GM12878 (cell line): ENCODE data around the gene ADAP1. TPM values are rescaled to one million over a fixed set of nuclear protein-coding genes. Genes with fewer than 3 reads are reported as not detected.

Experiments used
- BHLHE40 ChIP-seq, 2 experiments: fragments of 450-650 bp in 1 of 2; IDR thresholded peaks; 2 replicates each; pipeline ENCODE4 v1.6.1; 2011 to 2017; ENCODE audit warnings: low read depth in 2 of 2, borderline replicate concordance in 1 of 2, improper control_type of control experiment in 1 of 2, low read length in 1 of 2, mild to moderate bottlenecking in 1 of 2
- EGR1 ChIP-seq, 2 experiments: IDR thresholded peaks; 1 replicate in 1 of 2; 2 replicates in 1 of 2; pipeline ENCODE4 v1.6.1; 2011 to 2012; ENCODE audit warnings: low read depth in 2 of 2, low read length in 2 of 2, borderline replicate concordance in 1 of 2, mild to moderate bottlenecking in 1 of 2, moderate library complexity in 1 of 2
- ESRRA ChIP-seq: IDR thresholded peaks from 2 replicates; pipeline ENCODE4 v1.6.1; 2012; ENCODE audit warnings: mild to moderate bottlenecking, low read length, improper control_type of control experiment
- GATAD2B ChIP-seq: fragments of 450-650 bp; conservative IDR thresholded peaks from 2 replicates; pipeline ENCODE4 v1.6.1; 2017; ENCODE audit warnings: low read depth, mild to moderate bottlenecking, moderate library complexity
- HDGF ChIP-seq: fragments of 450-650 bp; IDR thresholded peaks from 2 replicates; pipeline ENCODE4 v1.6.1; 2016; ENCODE audit warnings: antibody characterized with exemption
- NR2C2 ChIP-seq: IDR thresholded peaks from 2 replicates; pipeline ENCODE4 v1.6.1; 2011; ENCODE audit warnings: borderline replicate concordance, low read depth; ENCODE audit not compliant: control insufficient read depth, insufficient read length
- POLR2A ChIP-seq: IDR thresholded peaks from 2 replicates; pipeline ENCODE4 v1.6.1; 2011; ENCODE audit warnings: low read depth, mild to moderate bottlenecking, low read length
- PRDM15 ChIP-seq: fragments of 450-650 bp; formaldehyde crosslinking; IDR thresholded peaks from 2 replicates; pipeline ENCODE4 v1.4.0; 2020; ENCODE audit warnings: mild to moderate bottlenecking, moderate library complexity
- RELB ChIP-seq: fragments of 450-650 bp; IDR thresholded peaks from 2 replicates; pipeline ENCODE4 v1.6.1; 2017; ENCODE audit warnings: low read depth, mild to moderate bottlenecking, moderate library complexity
- ZNF592 ChIP-seq: fragments of 450-650 bp; IDR thresholded peaks from 2 replicates; pipeline ENCODE4 v1.6.1; 2017; ENCODE audit warnings: mild to moderate bottlenecking, moderate library complexity
- polyA plus RNA-seq, 11 experiments: library from polyadenylated mRNA; depleted of rRNA in 4 of 11; unstranded in 6 of 11; stranded (reverse) in 5 of 11; fragments of >200 nt; fragmentation: Nextera tagmentation in 4 of 11; fragmentation: Illumina TruSeq in 1 of 11; extraction: Ambion mirVana in 4 of 11; extraction: Trizol in 1 of 11; gene quantifications; 1 replicate in 1 of 11; 2 replicates in 10 of 11; pipeline versions ENCODE4 v1.2.1 to v1.2.3, GENCODE V29; 2011 to 2016; ENCODE audit warnings: inconsistent platforms in 2 of 11, missing spikeins in 2 of 11, low read depth in 1 of 11
- total RNA-seq, 4 experiments: library from RNA; depleted of rRNA in 3 of 4; stranded (reverse); fragments of >200 nt in 3 of 4; fragmentation: Illumina TruSeq in 1 of 4; extraction: Trizol in 1 of 4; gene quantifications; 2 replicates each; pipeline versions ENCODE4 v1.2.1 to v1.2.3, GENCODE V29; 2013 to 2021
- TF ChIP-seq, protein P1 (sequence below): fragments of 450-650 bp; IDR thresholded peaks from 2 replicates; pipeline ENCODE4 v1.6.1; 2017; ENCODE audit warnings: borderline replicate concordance
- TF ChIP-seq, protein P2 (sequence below): fragments of 450-650 bp; IDR thresholded peaks from 2 replicates; pipeline ENCODE4 v1.6.1; 2017; ENCODE audit warnings: mild to moderate bottlenecking, low read depth, inconsistent platforms; ENCODE audit not compliant: poor library complexity, severe bottlenecking

ADAP1 gene
- total and polyA plus RNA-seq, 10 of the 15 experiments (the other 5 are each of a cell fraction or from before 2014, with no cell fraction given) = 0.22 to 44.2 (median 22.0) TPM; not detected in 1

GRCh38 chr7:922334-923107 lies 32.0 kb downstream of the ADAP1 start (continued):
- no peak for TF ChIP-seq ZNF592
- no peak for TF ChIP-seq NR2C2
- TF ChIP-seq, protein P1, sequence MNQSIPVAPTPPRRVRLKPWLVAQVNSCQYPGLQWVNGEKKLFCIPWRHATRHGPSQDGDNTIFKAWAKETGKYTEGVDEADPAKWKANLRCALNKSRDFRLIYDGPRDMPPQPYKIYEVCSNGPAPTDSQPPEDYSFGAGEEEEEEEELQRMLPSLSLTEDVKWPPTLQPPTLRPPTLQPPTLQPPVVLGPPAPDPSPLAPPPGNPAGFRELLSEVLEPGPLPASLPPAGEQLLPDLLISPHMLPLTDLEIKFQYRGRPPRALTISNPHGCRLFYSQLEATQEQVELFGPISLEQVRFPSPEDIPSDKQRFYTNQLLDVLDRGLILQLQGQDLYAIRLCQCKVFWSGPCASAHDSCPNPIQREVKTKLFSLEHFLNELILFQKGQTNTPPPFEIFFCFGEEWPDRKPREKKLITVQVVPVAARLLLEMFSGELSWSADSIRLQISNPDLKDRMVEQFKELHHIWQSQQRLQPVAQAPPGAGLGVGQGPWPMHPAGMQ = no peak
- no peak for TF ChIP-seq PRDM15 (CRISPR knock-in tag)
- TF ChIP-seq POLR2A = peak; percentile 27; the same call in 1 of the 2 replicates
- TF ChIP-seq BHLHE40 (IDR thresholded peaks at IDR 0.05; ENCODE audit: borderline replicate concordance in 1 of 2, low read depth in 2 of 2, low read length in 1 of 2) = no peak
- TF ChIP-seq GATAD2B = 0 out of 2 replicates have a peak, but pooled peaks have one; percentile 52
- TF ChIP-seq, protein P2, sequence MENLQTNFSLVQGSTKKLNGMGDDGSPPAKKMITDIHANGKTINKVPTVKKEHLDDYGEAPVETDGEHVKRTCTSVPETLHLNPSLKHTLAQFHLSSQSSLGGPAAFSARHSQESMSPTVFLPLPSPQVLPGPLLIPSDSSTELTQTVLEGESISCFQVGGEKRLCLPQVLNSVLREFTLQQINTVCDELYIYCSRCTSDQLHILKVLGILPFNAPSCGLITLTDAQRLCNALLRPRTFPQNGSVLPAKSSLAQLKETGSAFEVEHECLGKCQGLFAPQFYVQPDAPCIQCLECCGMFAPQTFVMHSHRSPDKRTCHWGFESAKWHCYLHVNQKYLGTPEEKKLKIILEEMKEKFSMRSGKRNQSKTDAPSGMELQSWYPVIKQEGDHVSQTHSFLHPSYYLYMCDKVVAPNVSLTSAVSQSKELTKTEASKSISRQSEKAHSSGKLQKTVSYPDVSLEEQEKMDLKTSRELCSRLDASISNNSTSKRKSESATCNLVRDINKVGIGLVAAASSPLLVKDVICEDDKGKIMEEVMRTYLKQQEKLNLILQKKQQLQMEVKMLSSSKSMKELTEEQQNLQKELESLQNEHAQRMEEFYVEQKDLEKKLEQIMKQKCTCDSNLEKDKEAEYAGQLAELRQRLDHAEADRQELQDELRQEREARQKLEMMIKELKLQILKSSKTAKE = no peak
- no peak for TF ChIP-seq RELB
- TF ChIP-seq ESRRA = no peak
- TF ChIP-seq EGR1 (IDR thresholded peaks at IDR 0.05; ENCODE audit: borderline replicate concordance in 1 of 2, low read depth in 2 of 2, low read length in 2 of 2) = peak in 1 of 2 experiments; percentile 69; a peak in 2 of 3 replicates
- peak; percentile 37 for TF ChIP-seq HDGF
